OCI-LY3 (cell line): ENCODE results near the gene RAP1A.

ENCODE experiments used
- EZH2phosphoT487 ChIP-seq: fragments of 200-600 bp; shearing (Covaris generic); IDR thresholded peaks from 2 replicates; pipeline ENCODE4 v1.6.1; 2018; ENCODE audit warnings: antibody characterized with exemption, mixed run types, low read depth
- TF ChIP-seq, protein P1 (sequence below): fragments of 200-600, 300-600 bp; sonication (generic); IDR thresholded peaks from 2 replicates; pipeline ENCODE4 v1.5.1; 2014; ENCODE audit warnings: antibody characterized with exemption, low read length, low read depth

DNA sequence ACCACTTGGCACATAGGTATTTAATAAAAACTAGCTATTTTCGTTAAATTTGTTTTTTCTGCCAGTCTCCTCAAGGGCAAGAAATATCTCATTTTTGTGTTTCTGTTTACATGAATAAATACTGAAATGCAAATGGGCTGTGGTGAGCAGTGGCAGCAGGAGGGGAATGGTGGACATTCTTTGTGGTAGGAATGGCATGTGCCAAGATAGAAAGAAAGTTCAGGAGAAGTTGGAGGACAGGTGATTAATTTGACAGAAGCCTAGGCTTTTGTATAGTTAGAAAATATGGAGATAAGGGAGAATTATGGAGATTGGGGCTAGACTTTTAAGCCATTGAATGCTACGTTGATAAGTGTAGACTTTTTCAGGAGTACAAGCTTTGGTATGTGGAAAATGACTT is 8.6 kb downstream of the RAP1A start:
- TF ChIP-seq, protein P1, sequence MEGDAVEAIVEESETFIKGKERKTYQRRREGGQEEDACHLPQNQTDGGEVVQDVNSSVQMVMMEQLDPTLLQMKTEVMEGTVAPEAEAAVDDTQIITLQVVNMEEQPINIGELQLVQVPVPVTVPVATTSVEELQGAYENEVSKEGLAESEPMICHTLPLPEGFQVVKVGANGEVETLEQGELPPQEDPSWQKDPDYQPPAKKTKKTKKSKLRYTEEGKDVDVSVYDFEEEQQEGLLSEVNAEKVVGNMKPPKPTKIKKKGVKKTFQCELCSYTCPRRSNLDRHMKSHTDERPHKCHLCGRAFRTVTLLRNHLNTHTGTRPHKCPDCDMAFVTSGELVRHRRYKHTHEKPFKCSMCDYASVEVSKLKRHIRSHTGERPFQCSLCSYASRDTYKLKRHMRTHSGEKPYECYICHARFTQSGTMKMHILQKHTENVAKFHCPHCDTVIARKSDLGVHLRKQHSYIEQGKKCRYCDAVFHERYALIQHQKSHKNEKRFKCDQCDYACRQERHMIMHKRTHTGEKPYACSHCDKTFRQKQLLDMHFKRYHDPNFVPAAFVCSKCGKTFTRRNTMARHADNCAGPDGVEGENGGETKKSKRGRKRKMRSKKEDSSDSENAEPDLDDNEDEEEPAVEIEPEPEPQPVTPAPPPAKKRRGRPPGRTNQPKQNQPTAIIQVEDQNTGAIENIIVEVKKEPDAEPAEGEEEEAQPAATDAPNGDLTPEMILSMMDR: no peak
- TF ChIP-seq EZH2phosphoT487: no peak
